Astrocyte (in vitro differentiated cells and primary cell): ENCODE measurements around the gene PRSS1.

Source experiments
- EZH2 ChIP-seq: IDR thresholded peaks from 2 replicates; pipeline ENCODE4 v1.6.1; 2012; ENCODE audit warnings: mild to moderate bottlenecking, low read length, inconsistent platforms; ENCODE audit not compliant: insufficient read depth
- TF ChIP-seq, protein P1 (sequence below): IDR thresholded peaks from 2 replicates; pipeline ENCODE4 v1.5.1; 2011; ENCODE audit warnings: low read depth, mild to moderate bottlenecking, inconsistent platforms, low read length, moderate library complexity; ENCODE audit not compliant: insufficient read depth

DNA sequence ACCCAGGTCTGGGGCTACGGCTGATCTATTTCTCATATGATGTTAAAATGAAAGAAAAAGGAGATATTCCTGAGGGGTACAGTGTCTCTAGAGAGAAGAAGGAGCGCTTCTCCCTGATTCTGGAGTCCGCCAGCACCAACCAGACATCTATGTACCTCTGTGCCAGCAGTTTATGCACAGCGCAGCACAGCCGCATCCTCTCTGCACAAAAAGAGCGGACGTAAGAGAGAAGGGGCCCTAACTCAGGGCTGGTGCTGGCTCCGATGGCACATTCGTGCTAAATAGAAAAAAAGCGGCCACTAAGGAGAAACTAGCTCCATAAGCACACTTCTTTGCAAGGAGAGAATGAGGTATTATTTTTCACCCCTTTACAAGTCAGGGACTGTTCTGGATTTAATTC, 28.3 kb upstream of the PRSS1 start:
- TF ChIP-seq EZH2, result no peak
- TF ChIP-seq, protein P1, sequence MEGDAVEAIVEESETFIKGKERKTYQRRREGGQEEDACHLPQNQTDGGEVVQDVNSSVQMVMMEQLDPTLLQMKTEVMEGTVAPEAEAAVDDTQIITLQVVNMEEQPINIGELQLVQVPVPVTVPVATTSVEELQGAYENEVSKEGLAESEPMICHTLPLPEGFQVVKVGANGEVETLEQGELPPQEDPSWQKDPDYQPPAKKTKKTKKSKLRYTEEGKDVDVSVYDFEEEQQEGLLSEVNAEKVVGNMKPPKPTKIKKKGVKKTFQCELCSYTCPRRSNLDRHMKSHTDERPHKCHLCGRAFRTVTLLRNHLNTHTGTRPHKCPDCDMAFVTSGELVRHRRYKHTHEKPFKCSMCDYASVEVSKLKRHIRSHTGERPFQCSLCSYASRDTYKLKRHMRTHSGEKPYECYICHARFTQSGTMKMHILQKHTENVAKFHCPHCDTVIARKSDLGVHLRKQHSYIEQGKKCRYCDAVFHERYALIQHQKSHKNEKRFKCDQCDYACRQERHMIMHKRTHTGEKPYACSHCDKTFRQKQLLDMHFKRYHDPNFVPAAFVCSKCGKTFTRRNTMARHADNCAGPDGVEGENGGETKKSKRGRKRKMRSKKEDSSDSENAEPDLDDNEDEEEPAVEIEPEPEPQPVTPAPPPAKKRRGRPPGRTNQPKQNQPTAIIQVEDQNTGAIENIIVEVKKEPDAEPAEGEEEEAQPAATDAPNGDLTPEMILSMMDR, result no peak
